Upper lobe of left lung (tissue), 4 donors: ENCODE measurements around the gene OPTC.

Experiments
- POLR2A ChIP-seq, 4 donors: fragments of 450-650 bp; IDR thresholded peaks; one replicate each; pipeline ENCODE4 v1.5.1; 2016 to 2017; ENCODE audit warnings: antibody characterized with exemption in 4 of 4, mild to moderate bottlenecking in 2 of 4
- POLR2AphosphoS5 ChIP-seq, 2 donors: sonication (generic); formaldehyde crosslinking; IDR thresholded peaks; one replicate each; pipeline ENCODE4 v1.5.1; 2017; ENCODE audit warnings: antibody characterized with exemption in 2 of 2
- TF ChIP-seq, protein P1 (sequence below), 6 experiments: fragments of 450-650 bp in 4 of 6; fragments of 200-600 bp in 2 of 6; sonication (generic) in 2 of 6; IDR thresholded peaks; one replicate each; pipeline ENCODE4 v1.5.1; 2016 to 2019; ENCODE audit warnings: antibody characterized with exemption in 6 of 6

DNA sequence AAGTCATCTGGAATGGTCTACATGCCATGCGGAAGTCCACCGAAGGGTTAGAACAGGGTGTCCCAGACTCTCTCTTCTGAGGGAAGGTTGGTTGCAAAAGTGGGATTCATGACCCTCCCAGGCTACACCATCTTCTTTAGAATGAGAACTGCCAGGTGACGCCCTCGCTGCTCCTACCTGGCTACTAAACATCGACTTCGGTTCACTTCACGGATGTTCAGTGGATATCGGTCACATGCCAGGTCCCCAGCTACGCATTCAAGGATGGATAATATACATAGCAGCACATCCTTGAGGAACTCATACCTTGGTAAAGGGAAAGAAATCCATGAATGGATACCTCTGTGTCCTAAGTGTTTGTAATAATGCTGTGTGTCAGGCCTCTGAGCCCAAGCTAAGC is 3.3 kb upstream of the OPTC start:
- TF ChIP-seq, protein P1, sequence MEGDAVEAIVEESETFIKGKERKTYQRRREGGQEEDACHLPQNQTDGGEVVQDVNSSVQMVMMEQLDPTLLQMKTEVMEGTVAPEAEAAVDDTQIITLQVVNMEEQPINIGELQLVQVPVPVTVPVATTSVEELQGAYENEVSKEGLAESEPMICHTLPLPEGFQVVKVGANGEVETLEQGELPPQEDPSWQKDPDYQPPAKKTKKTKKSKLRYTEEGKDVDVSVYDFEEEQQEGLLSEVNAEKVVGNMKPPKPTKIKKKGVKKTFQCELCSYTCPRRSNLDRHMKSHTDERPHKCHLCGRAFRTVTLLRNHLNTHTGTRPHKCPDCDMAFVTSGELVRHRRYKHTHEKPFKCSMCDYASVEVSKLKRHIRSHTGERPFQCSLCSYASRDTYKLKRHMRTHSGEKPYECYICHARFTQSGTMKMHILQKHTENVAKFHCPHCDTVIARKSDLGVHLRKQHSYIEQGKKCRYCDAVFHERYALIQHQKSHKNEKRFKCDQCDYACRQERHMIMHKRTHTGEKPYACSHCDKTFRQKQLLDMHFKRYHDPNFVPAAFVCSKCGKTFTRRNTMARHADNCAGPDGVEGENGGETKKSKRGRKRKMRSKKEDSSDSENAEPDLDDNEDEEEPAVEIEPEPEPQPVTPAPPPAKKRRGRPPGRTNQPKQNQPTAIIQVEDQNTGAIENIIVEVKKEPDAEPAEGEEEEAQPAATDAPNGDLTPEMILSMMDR (IDR thresholded peaks at IDR 0.05): no peak
- TF ChIP-seq POLR2AphosphoS5 (IDR thresholded peaks at IDR 0.05) (no peak), POLR2A (IDR thresholded peaks at IDR 0.05) (no peak)
